GM12873 (cell line): ENCODE measurements around the gene EHBP1.

Experiments used
- TF ChIP-seq, protein P1 (sequence below): IDR thresholded peaks from 2 replicates; pipeline ENCODE4 v1.5.1; 2012; ENCODE audit warnings: low read depth, mild to moderate bottlenecking, moderate library complexity, low read length, control low read depth; ENCODE audit not compliant: insufficient read depth; ENCODE audit errors: missing control alignments

The EHBP1 gene

DNA sequence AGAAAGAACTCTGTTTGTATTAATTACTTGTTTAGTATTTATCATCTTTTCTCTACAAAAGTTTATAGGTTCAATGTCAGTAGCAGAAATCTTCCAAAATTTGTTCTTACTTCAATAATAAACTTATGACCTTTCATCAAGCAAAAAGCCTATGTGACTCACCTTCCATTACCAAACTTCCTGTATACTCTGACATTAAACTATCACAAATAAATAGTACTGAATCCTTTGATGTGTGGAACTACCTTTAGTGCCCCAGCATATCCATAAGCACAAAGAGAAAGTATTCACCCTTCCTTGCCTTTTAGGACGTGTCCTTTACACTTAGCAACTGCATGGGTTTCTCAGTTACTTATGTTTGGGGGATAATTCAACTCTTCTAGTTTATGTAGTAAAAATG is 166.0 kb downstream of the EHBP1 start:
- TF ChIP-seq, protein P1, sequence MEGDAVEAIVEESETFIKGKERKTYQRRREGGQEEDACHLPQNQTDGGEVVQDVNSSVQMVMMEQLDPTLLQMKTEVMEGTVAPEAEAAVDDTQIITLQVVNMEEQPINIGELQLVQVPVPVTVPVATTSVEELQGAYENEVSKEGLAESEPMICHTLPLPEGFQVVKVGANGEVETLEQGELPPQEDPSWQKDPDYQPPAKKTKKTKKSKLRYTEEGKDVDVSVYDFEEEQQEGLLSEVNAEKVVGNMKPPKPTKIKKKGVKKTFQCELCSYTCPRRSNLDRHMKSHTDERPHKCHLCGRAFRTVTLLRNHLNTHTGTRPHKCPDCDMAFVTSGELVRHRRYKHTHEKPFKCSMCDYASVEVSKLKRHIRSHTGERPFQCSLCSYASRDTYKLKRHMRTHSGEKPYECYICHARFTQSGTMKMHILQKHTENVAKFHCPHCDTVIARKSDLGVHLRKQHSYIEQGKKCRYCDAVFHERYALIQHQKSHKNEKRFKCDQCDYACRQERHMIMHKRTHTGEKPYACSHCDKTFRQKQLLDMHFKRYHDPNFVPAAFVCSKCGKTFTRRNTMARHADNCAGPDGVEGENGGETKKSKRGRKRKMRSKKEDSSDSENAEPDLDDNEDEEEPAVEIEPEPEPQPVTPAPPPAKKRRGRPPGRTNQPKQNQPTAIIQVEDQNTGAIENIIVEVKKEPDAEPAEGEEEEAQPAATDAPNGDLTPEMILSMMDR = no peak

DNA sequence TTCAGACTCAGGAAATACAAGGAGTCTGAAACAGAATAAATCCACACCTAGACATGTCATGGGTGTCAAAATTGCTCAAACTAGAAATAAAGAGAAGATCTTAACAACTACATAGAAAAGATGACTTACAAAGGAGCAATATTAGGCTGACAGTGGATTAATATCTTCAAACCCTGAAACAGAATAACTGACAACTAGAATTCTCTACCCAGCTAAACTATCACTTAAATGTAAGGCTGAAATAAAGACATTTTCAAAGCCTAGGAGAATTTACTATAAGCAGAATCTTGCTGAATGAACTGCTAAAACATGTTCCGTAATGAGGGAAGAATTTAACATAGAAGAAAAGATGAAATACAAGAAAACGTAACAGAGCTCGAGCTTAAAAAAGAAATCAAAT is 168.1 kb downstream of the EHBP1 start:
- TF ChIP-seq, protein P1 = no peak

DNA sequence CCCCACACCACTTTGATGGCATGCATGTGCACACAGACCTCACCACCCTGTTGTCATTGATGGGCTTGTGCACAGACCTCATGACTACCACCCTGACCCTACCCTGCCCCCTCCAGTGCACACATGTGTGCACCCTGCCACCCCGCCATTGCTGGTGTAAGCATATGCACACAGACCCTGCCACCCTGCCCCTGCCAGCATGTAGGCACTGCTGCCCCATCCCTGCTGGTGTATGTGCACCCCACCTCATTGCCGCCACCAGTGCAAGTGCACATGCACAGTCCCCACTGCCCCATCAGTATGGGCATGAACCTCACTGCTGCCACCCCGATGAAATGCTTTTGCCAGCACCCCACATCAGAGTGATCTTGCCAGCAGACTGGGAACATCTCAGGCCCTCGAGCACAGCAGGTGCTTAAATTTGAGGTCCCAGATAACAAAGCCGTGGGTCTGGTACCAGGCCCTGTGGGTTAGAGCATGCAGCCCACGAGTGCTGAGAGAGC is 169.4 kb downstream of the EHBP1 start:
- TF ChIP-seq, protein P1 = no peak

DNA sequence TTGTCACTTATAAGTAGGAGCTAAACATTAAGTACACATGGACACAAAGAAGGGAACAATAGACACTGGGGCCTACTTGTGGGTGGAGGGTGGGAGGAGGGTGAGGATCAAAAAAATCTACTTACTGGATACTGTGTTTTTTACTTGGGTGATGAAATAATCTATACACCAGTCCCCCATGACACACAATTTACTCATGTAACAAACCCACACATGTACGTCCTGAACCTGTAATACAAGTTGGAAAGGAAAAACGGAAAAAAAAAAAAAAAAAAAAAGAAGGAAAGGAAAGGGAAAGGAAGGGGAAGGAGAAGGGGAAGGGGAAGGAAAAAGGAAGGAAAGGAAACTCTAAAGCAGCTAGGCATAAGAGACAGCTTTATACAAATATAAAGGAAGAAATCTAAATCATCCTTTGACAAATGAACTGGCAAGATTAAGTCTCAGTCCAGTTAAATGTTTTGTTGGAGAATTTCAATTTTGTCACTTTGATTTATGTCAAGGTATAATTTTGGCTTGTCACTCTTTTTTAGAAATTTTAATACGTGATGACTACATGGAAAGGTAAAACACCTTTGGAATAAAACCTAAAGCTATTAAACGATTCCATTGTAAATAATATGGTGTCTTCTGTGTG is 175.8 kb downstream of the EHBP1 start:
- TF ChIP-seq, protein P1 = no peak

DNA sequence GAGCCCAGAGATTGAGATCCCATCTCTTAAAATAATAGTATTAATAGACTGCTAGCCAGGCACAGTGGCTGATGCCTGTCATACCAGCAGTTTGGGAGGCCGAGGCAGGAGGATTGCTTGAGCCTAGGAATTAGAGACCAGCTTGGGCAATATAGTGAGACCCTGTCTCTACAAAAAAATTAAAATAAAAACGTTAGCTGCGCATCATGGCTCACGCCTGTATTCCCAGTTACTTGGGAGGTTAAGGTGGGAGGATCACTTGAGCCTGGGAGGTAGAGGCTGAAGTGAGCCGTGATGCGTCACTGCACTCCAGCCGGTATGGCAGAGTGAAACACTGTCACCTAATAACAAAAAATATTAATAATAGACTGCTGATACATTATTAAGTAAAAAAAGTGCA is 178.1 kb downstream of the EHBP1 start:
- TF ChIP-seq, protein P1 = no peak

DNA sequence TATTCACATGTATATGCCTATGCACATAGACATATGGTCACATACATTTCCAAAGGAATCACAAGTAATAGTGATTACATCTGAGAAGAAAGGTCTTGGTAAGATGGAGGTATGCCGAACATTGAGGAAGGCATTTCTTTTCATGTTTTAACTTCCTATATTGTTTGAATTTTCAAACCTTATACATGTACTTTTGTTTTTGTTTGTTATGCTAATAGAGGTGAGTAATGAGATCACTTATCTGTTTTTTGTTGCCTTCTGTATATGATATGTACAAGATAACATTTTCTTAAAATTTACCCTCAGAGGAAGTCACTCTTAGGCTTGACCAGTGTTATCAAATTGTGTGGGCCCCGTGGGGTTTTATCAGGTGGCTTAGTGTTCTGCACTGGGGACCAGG is 178.6 kb downstream of the EHBP1 start:
- TF ChIP-seq, protein P1 = no peak

DNA sequence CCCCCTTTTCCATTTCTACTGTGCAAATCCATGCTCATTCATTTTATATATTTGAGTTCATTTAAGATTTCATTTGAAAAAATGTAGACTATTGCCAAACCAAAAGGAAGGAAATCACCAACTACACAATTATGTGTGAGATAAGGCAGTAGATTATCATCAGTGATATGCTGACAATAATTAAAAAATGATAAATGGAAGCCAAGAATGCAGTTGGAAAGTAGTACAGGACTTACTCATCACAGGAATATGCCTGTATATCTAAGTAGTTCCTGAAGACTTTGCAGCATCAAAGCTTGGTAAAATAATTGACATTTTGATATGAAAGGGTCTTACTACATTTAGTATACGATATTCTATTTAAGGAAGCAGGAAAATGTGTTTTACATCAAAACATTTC is 179.0 kb downstream of the EHBP1 start:
- TF ChIP-seq, protein P1 = no peak
